HG02678 (cell line): ENCODE measurements around the gene FGF12.

Experiments used
- ATAC-seq: cut with Tn5 transposase; IDR thresholded peaks from one replicate; pipeline ENCODE4 v1.9.1; 2021; ENCODE audit warnings: mild to moderate bottlenecking, moderate library complexity; ENCODE audit not compliant: unreplicated experiment

The FGF12 gene

DNA sequence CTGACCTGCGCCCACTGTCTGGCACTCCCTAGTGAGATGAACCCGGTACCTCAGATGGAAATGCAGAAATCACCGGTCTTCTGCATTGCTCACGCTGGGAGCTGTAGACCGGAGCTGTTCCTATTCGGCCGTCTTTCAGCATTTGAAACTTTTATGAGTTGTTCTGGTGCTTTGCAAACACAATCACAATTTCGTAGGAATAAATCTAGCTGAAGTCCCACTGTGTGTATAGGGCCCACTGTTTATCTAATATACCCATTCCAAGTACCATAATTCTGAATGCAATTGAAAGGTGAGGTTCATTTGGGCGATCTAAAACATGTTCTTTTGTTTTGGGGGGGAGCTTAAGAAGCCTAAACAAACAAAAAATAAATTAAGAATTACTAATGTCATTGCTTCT lies 572.1 kb downstream of the FGF12 start:
- ATAC-seq: no peak

DNA sequence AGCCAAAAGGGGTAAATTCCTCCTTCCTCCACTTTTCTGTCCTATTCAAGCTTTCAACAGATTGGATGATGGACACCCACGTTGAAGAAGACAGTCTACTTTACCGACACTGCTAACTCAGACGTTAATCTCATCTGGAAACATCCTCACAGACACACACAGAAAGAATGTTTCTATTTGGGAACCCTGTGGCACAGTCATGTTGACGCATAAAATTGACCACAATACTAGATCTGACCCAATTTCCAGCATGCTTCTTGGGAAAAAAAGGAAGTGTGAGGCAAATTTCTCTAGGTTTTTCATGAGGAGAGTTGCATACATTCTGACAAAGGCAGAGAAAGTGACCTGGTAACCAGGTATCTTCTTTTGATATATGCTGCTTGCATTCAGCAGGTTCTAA lies 594.1 kb downstream of the FGF12 start:
- no peak for ATAC-seq

DNA sequence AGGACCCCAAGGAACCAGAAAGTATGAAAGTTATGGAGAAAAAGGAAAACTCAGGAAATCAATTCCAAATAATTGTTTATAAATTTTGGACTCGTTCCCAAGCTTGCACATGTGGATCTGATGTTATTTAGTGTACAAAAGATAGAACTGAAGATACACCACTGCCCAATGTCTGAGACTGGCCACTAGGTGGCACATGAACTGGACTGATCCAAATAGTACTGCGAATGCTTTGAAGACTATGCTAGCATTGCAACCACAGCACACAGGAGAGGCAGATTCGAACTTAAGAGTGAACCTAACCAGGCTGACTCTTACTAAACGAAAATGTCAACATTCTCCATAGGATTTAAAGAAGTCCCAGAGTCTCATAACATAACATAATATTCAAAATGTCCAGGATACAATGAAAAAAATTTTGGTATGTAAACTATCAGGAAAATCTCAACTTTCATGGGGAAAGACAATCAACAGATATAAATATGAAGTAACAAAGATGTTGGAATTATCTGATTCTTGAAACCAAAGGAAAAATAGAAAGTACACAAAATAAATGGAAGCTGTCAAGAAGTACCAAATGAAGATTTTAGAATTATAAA lies 596.7 kb downstream of the FGF12 start:
- peak; percentile 57 for ATAC-seq

DNA sequence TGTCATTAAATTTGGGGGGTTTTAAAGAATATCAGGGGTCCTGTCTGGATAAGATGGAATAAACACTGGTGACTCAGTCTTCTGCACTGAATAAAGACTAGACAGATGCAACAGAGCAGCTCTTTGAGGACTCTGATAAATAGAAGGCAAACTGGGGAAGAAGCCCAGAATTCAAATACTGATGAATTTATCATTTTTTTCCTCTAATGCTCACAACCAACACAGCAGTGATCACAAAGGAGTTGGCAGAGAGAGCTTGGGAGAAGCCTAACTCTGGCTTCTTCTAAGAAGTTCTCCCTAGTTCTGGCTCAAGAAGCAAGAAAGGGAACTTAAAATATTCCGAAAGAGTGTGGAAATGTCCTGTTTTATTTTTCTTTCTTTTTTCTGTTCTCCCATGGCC lies 597.8 kb downstream of the FGF12 start:
- no peak for ATAC-seq

DNA sequence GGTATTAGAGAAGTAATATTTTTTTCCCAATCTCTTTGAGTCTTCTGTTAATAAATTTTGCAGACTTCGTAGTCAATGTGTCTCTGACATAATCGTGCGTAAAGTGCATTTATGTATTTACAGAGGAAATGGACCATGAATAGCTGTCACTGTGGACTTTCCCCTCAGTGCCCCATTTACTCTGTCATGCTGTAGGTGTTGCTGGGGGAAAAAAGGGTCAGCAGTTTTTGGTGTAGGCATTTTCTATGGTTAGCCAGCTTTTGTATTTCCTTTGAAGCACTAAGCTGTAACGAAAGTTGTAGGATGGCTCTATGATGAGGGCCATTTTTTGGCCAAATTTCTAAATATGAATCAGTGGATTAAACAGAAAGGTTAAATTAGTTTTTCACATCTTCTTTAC lies 598.4 kb downstream of the FGF12 start:
- ATAC-seq: peak; percentile 80

DNA sequence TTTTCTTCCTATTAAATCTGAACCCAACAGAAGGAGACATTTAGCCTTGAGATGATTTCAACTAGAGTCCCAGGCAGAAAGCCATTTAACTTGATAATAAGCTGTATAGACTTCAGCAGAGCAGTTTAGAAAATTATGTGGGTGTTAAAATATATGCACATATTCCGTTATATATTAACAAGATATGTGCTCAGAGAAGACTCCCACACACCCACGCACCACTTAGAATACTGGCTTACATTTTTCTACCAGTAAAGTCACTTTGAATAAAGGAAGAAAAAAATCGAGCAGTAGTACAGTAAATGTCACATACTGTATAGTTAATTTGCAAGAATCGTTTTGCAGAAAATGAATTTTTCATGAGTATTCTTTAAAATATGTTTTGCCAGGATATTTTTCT lies 599.3 kb downstream of the FGF12 start:
- ATAC-seq: peak; percentile 36

DNA sequence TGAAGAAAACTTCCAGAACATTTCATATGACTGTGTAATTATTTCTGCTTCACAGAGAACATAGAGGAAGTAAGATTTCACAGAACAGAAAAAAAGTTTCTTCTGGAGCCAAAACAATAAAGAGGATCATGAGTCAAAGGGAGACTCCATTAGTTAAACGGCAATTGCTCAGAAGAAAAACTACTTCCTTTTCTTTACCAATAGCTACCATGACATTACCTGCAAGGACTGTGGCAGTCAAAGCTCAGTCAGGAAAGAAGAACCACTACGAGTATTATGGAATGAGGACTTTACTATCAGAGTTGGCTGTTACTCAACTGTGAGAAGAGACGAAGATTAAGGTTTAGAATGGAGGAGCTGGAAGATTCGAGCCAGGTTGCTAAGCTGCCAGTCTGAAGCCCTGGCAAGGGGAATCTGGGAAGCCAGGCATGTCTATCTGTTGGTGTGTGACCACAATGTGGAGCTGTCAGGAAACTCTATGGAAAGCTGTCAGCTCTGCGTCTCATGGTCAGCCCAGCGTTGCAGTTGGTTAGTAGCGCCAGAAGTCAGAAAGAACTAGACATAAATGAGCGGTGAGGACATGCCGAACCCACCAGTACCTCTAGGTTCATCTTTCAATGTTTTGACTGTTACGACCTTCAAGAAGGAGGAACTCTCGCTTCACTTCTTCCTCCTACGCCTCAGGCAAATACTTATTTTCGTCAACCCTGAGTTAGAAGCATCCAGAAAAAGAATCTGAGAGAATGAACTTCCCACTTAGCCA lies 604.3 kb downstream of the FGF12 start:
- peak; percentile 77 for ATAC-seq

DNA sequence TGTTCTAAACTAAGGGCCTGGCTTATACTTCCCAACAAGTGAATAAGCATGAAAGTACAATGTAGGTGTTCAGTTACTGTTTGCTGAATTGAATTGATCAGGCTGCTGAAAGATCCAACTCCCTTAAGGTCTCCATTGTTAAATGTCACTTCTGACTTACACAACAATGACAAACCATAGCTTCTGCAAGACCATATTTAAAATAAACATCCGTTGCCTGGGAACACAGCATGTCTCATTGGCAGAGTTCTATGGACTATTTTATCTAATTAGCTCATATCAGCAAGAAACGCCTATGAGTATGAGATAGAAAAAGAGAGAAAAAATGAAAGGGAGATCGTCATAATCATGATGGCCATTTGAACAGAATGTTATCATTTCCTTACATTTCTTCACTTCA lies 605.4 kb downstream of the FGF12 start:
- no peak for ATAC-seq

DNA sequence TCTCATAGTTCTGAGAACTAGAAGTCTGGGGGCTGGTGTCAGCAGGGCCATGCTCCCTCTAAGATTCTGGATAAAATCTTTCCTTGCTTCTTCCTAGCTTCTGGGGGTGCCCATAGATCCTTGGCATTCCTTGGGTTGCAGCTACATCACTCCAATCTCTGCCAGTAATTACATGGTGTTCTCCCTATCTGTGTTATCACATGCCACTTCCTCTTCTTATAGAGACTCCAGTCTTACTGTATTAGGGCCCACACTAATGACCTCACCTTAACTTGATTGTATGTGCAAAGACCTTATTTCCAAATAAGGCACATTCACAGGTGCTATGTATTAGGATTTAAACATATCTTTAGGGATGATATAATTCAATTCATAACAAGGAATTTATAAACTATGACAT lies 618.5 kb downstream of the FGF12 start:
- no peak for ATAC-seq

DNA sequence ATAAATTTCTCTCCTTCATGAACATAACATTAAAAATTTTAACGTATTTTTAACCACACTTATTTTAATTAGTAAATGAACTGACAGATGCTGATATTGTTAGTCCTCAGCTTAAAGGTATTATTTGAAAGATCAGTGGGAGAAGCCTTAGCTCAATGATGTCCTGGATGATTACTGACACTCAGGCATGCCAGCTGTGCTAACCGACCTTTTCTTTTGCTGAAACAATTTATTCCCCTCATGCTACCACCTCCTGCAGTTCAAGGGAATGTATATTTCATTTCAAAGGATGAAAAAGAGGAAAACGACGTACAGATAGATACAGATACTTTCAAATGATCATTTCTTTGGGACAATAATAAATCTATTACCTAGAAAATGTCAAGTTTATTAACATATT lies 620.8 kb downstream of the FGF12 start:
- no peak for ATAC-seq

DNA sequence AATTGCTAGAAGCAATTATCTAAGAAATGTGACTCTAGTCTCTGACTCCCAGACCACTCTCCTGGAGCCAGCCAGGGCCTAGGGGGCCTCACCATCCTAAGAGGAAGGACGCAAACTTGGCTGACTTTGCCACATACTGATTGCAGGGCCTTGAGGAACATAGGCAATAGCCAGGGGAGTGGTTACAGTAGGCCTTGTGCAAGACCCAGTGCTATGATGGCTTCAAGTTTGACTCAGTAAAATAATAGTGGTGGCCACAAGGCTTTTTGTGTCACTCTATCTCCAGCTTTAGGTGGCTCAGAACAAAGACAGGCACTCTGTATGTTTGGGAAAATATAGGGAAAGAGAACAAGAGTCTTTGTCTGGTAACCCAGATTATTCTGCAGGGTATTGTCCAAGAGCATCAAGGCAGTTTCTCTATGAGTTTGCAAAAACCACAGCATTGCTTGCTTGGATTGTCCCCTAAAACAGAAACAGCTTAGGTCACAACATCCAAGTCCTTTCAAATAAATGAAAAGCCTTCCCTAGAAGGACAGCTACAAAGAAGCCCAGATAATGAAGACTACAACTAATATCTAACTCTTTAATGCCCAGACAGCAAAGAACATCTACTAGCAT lies 634.8 kb downstream of the FGF12 start:
- peak; percentile 69 for ATAC-seq

DNA sequence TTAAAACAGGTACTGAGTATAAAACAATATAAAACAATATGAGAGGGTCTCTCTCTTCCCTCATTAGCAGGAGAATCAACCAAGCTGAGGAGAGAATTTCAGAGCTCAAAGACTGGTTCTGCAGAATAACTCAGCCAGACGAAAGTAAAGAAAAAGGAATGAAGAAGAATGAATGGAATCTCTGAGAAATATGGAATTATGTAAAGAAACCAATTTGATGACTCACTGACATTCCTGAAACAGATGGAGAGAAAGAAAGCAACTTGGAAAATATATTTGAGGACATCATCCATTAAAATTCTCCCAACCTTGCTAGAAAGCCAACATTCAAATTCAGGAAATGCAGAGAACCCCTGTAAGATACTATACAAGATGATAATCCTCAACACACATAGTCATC lies 635.5 kb downstream of the FGF12 start:
- no peak for ATAC-seq

DNA sequence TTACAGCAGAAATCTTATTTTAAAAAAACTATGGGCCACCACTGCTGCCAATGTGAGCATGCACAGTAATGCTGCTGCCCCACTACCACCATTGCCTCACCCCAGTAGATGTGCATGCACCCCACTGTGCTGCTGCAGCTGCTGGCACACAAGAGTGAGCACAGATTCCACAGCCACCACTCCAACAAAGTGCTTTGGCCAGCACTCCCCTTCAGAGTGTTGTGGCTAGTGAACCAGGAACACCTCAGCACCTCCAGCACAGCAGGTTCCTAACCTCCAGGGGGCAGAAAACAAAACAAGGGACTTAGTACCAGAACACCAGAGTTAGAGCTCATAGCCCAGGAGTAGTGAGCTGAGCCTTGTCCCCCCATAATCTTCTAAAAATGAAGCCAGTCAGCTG lies 636.8 kb downstream of the FGF12 start:
- peak; percentile 65 for ATAC-seq
